K562 (cell line): Measurements from ENCODE around the gene COL11A2. TPM values are rescaled to one million over a fixed set of nuclear protein-coding genes. Genes with fewer than 3 reads are reported as not detected.
A peak's percentile ranks its signal among the peaks of the same experiment; 100 is the strongest.

ENCODE experiments used
- ATAC-seq: fragments of 200-7000 bp; cut with Tn5 transposase; 3 replicates; pipeline ENCODE4 v1.9.1; 2020; ENCODE audit warnings: moderate library complexity
- BruUV-seq: library from RNA; stranded (reverse); fragments of 400-500 nt; replicated peaks from 2 replicates; lab custom pipeline; 2021; lab: Mats Ljungman, UMichigan
- CTCF ChIA-PET: fragments of 300-600 bp; formaldehyde crosslinking; extraction: SDS; loops from one replicate; lab custom pipeline; 2021; ENCODE audit warnings: low intra/inter-chr PET ratio; lab: Yijun Ruan, JAX
- POLR2A ChIA-PET: fragments of 300-600, 350-650 bp; sonication (Branson Sonifier 250); formaldehyde crosslinking; extraction: SDS; loops from one replicate; lab custom pipeline; 2021; ENCODE audit warnings: antibody characterized with exemption, inconsistent platforms; lab: Yijun Ruan, JAX
- DNase-seq, 4 experiments: peaks; one replicate each; pipeline versions ENCODE4 v3.0.0 to v3.0.0-alpha.2; 2011 to 2018; ENCODE audit warnings: low spot score in 3 of 4, mixed read lengths in 3 of 4; ENCODE audit errors: extremely low read depth in 1 of 4
- FAIRE-seq: peaks from 2 replicates; lab custom pipeline; 2011; peaks lifted over from hg19 to GRCh38; lab: Jason Lieb, UNC
- H2AFZ ChIP-seq: 2 replicates; pipeline ENCODE4 v1.6.0; 2011; ENCODE audit warnings: low read depth, low read length, control low read depth, inconsistent platforms
- H3K27ac ChIP-seq: fragments of 200-600 bp; 3 replicates; pipeline ENCODE4 v1.8.0; 2011; ENCODE audit warnings: low read depth, mild to moderate bottlenecking, control low read depth, inconsistent platforms, low read length, moderate library complexity, mixed read lengths; ENCODE audit errors: extremely low read depth
- H3K27me3 ChIP-seq, 2 experiments: fragments of 300-600 bp in 1 of 2; 2 replicates in 1 of 2; 3 replicates in 1 of 2; pipeline versions ENCODE4 v1.6.0 to v1.8.0; 2011; ENCODE audit warnings: inconsistent platforms in 2 of 2, low read length in 2 of 2, mild to moderate bottlenecking in 1 of 2, mixed read lengths in 1 of 2, moderate library complexity in 1 of 2; ENCODE audit not compliant: control insufficient read depth in 2 of 2, insufficient read depth in 2 of 2
- H3K36me3 ChIP-seq: fragments of 300-600 bp; 3 replicates; pipeline ENCODE4 v1.8.0; 2011; ENCODE audit warnings: mild to moderate bottlenecking, low read length, inconsistent platforms; ENCODE audit not compliant: control insufficient read depth, insufficient read depth
- H3K4me1 ChIP-seq, 2 experiments: fragments of 200-600 bp in 1 of 2; replicated peaks in 1 of 2; 2 replicates in 1 of 2; 3 replicates in 1 of 2; pipeline versions ENCODE4 v1.5.1 to v1.8.0; 2011; ENCODE audit warnings: inconsistent platforms in 2 of 2, low read length in 2 of 2, mild to moderate bottlenecking in 1 of 2, mixed read lengths in 1 of 2, moderate library complexity in 1 of 2; ENCODE audit not compliant: control insufficient read depth in 2 of 2, insufficient read depth in 2 of 2
- H3K4me2 ChIP-seq: 2 replicates; pipeline ENCODE4 v1.6.1; 2011; ENCODE audit warnings: low read length, control low read depth, inconsistent platforms, mixed read lengths; ENCODE audit not compliant: insufficient read depth
- H3K4me3 ChIP-seq: fragments of 200-600 bp; sonication (generic), shearing (Covaris generic); 2 replicates; pipeline ENCODE4 v1.5.1; 2016; ENCODE audit warnings: control low read depth, inconsistent platforms
- H3K79me2 ChIP-seq: fragments of 200-600 bp; 3 replicates; pipeline ENCODE4 v1.8.0; 2011; ENCODE audit warnings: low read length, inconsistent platforms; ENCODE audit not compliant: control insufficient read depth, insufficient read depth
- H3K9ac ChIP-seq, 2 experiments: 2 replicates each; pipeline versions ENCODE4 v1.6.0 to v1.6.1; 2011; ENCODE audit warnings: low read depth in 2 of 2, low read length in 2 of 2, control low read depth in 1 of 2, inconsistent platforms in 1 of 2, mild to moderate bottlenecking in 1 of 2, mixed read lengths in 1 of 2; ENCODE audit not compliant: insufficient read depth in 1 of 2
- H3K9me1 ChIP-seq: one replicate; pipeline ENCODE4 v1.6.0; 2011; ENCODE audit warnings: inconsistent platforms, mild to moderate bottlenecking, low read length, moderate library complexity; ENCODE audit not compliant: control insufficient read depth, insufficient read depth
- H3K9me3 ChIP-seq: replicated peaks from 2 replicates; pipeline ENCODE4 v1.5.1; 2011; ENCODE audit warnings: low read depth, low read length, inconsistent platforms; ENCODE audit not compliant: control insufficient read depth, insufficient read depth
- H4K20me1 ChIP-seq: replicated peaks from 2 replicates; pipeline ENCODE4 v1.6.1; 2011; ENCODE audit warnings: low read length, inconsistent platforms, mixed read lengths; ENCODE audit not compliant: control insufficient read depth, insufficient read depth
- GATAD2A ChIP-seq: fragments of 450-650 bp; IDR thresholded peaks from 2 replicates; pipeline ENCODE4 v1.6.1; 2017
- HDAC2 ChIP-seq: fragments of 450-650 bp; IDR thresholded peaks from 2 replicates; pipeline ENCODE4 v1.6.1; 2016; ENCODE audit warnings: mild to moderate bottlenecking
- TBP ChIP-seq: optimal IDR thresholded peaks from 2 replicates; pipeline ENCODE3; 2011; ENCODE audit warnings: low read depth, low read length, improper control_type of control experiment
- ZBTB9 ChIP-seq: fragments of 450-650 bp; formaldehyde crosslinking; IDR thresholded peaks from 2 replicates; pipeline ENCODE4 v1.4.0; 2020; ENCODE audit warnings: mild to moderate bottlenecking, moderate library complexity
- ZNF175 ChIP-seq: fragments of 200-800 bp; sonication (Bioruptor generic); IDR thresholded peaks from 2 replicates; pipeline ENCODE4 v1.6.1; 2016; ENCODE audit warnings: low read depth, mild to moderate bottlenecking, missing genetic modification characterization, missing compliant biosample characterization
- WGBS: fragments of 100-300 bp; shearing (Covaris generic); methylation state at CpG from one replicate; pipeline ENCODE4 v1.1.6; 2016; ENCODE audit warnings: low coverage, mixed read lengths; ENCODE audit not compliant: insufficient coverage; ENCODE audit errors: missing lambda C conversion rate; 5-methylcytosine and 5-hydroxymethylcytosine counted together
- in situ Hi-C: fragments of 300-500 bp; cut with MboI; formaldehyde crosslinking; loops from 4 replicates; pipeline ENCODE4 v1.15.0; 2018; ENCODE audit warnings: inconsistent platforms, mixed read lengths
- intact Hi-C: fragments of 100-400 bp; cut with micrococcal nuclease; formaldehyde crosslinking; loops from 2 replicates; pipeline ENCODE4 v1.14.2; 2022
- polyA plus RNA-seq, 8 experiments: library from polyadenylated mRNA; depleted of rRNA in 4 of 8; stranded (reverse) in 5 of 8; unstranded in 3 of 8; fragments of >200 nt; fragmentation: Nextera tagmentation in 2 of 8; fragmentation: Illumina TruSeq in 1 of 8; extraction: Ambion mirVana in 2 of 8; extraction: Trizol in 1 of 8; gene quantifications; 2 replicates each; pipeline versions ENCODE4 v1.2.1 to v1.2.3, GENCODE V29; 2011 to 2014; ENCODE audit warnings: inconsistent platforms in 1 of 8, missing spikeins in 1 of 8
- total RNA-seq, 7 experiments: library from RNA; depleted of rRNA in 6 of 7; stranded (reverse); fragments of >200 nt in 6 of 7; fragmentation: Illumina TruSeq in 2 of 7; extraction: Trizol in 2 of 7; gene quantifications; 2 replicates each; pipeline versions ENCODE4 v1.2.1 to v1.2.3, GENCODE V29; 2011 to 2021; ENCODE audit warnings: low replicate concordance in 1 of 7

The COL11A2 gene
- total and polyA plus RNA-seq, 9 of the 15 experiments (the other 6 are each of a cell fraction or from before 2014, with no cell fraction given) = 0.04 to 0.35 (median 0.09) TPM; not detected in 1

- no peak for FAIRE-seq
- Histone ChIP-seq H3K36me3 (no peaks in the 10 kb centered on the region), H3K4me1 (peaks cover 7 to 25% of the 10 kb centered on the region in 2 experiments; a peak in 3 of 5 replicates), H2AFZ (peak overlapping the region; percentile 92; the same call in 1 of the 2 replicates), H3K27ac (no peak overlapping the region), H3K9me3 (no peaks in the 10 kb centered on the region), H3K79me2 (no peaks in the 10 kb centered on the region), H3K9ac (no peak overlapping the region; a peak in 1 of 4 replicates), H3K4me3 (no peak overlapping the region), H3K27me3 (peaks cover 3 to 38% of the 10 kb centered on the region in 2 experiments; a peak in 4 of 5 replicates), H3K4me2 (0 out of 2 replicates have a peak overlapping the region, but pooled peaks have one; percentile 4), H4K20me1 (no peaks in the 10 kb centered on the region), H3K9me1 (no peaks in the 10 kb centered on the region)
- peak in 1 of 4 experiments; percentile 16 for DNase-seq
- intact Hi-C loops = loop anchor here (1.0 to 2.0 kb wide), 2 partner anchors 36 to 87 kb away; no protein-coding TSS in a partner anchor
- 30% methylated on average over 13 of the region's 13 CpGs for WGBS
- ChIA-PET CTCF (interaction anchor here (1.1 to 3.5 kb wide), 5 partner anchors 12 to 161 kb away, joined by 4 to 21 read pairs (median 5); no protein-coding TSS in a partner anchor), POLR2A (interaction anchor here (1.0 kb wide), 1 partner anchor 67 kb away, joined by 3 read pairs; no protein-coding TSS in a partner anchor)
- in situ Hi-C loops = loop anchor here (5.0 kb wide), 1 partner anchor 1024 kb away; no protein-coding TSS in a partner anchor
- ATAC-seq = no peak
- no TSS peak for BruUV-seq
- TF ChIP-seq GATAD2A (no peak), ZBTB9 (CRISPR knock-in tag) (no peak), TBP (no peak), HDAC2 (no peak), ZNF175 (CRISPR knock-in tag) (no peak)
Observed at GRCh38 chr6:33160728-33161344, 31.4 kb downstream of the COL11A2 start.
